Lung (tissue), 12 donors: Measurements from ENCODE around the gene CDH13. TPM values are rescaled to one million over a fixed set of nuclear protein-coding genes. Genes with fewer than 3 reads are reported as not detected.

Experiments used
- ATAC-seq: fragments of 200-7000 bp; cut with Tn5 transposase; one replicate; pipeline ENCODE4 v1.9.1; 2020; ENCODE audit warnings: moderate number of reproducible peaks; ENCODE audit not compliant: insufficient read depth, low FRiP score
- DNase-seq, 3 donors: peaks; one replicate each; pipeline ENCODE4 v3.0.0-alpha.2; 2013 to 2017
- H3K27ac ChIP-seq, 2 donors: one replicate each; pipeline ENCODE4 v1.5.1; 2013; ENCODE audit warnings: mild to moderate bottlenecking in 2 of 2, moderate library complexity in 2 of 2, control low read depth in 1 of 2, inconsistent platforms in 1 of 2, low read depth in 1 of 2, low read length in 1 of 2
- H3K27me3 ChIP-seq, 3 donors: one replicate each; pipeline ENCODE4 v1.5.1; 2013; ENCODE audit warnings: low read length in 2 of 3; ENCODE audit not compliant: control insufficient read depth in 3 of 3, insufficient read depth in 3 of 3
- H3K36me3 ChIP-seq, 4 donors: one replicate each; pipeline ENCODE4 v1.5.1; 2013; ENCODE audit warnings: low read length in 4 of 4, mild to moderate bottlenecking in 1 of 4, moderate library complexity in 1 of 4; ENCODE audit not compliant: control insufficient read depth in 4 of 4, insufficient read depth in 4 of 4
- H3K4me1 ChIP-seq, 5 donors: one replicate each; pipeline ENCODE4 v1.5.1; 2013; ENCODE audit warnings: low read length in 5 of 5, mild to moderate bottlenecking in 2 of 5, moderate library complexity in 1 of 5; ENCODE audit not compliant: control insufficient read depth in 5 of 5, insufficient read depth in 5 of 5
- H3K4me3 ChIP-seq: one replicate; pipeline ENCODE4 v1.5.1; 2013; ENCODE audit warnings: mild to moderate bottlenecking, control low read depth, moderate library complexity
- H3K9ac ChIP-seq, 2 donors: one replicate each; pipeline ENCODE4 v1.5.1; 2013; ENCODE audit warnings: low read length in 2 of 2, control low read depth in 1 of 2; ENCODE audit not compliant: insufficient read depth in 1 of 2
- H3K9me3 ChIP-seq, 4 donors: one replicate each; pipeline ENCODE4 v1.5.1; 2013; ENCODE audit warnings: low read length in 3 of 4, mild to moderate bottlenecking in 1 of 4, moderate library complexity in 1 of 4; ENCODE audit not compliant: control insufficient read depth in 4 of 4, insufficient read depth in 3 of 4
- WGBS, 2 donors: extraction: QIAGEN DNeasy Blood & Tissue Kit; methylation state at CpG; one replicate each; pipeline ENCODE4 v1.1.7; 2013; 5-methylcytosine and 5-hydroxymethylcytosine counted together
- polyA plus RNA-seq, 2 donors: library from polyadenylated mRNA; stranded (reverse); fragments of 200-250 nt; gene quantifications; one replicate each; pipeline ENCODE4 v1.2.1, GENCODE V29; 2013
- total RNA-seq, 2 donors: library from RNA; depleted of rRNA in 1 of 2; stranded (reverse); fragments of >200 nt in 1 of 2; gene quantifications; one replicate each; pipeline ENCODE4 v1.2.1, GENCODE V29; 2014 to 2021
- TF ChIP-seq, protein P1 (sequence below): IDR thresholded peaks from 2 replicates; pipeline ENCODE4 v1.5.1; 2012; ENCODE audit warnings: mild to moderate bottlenecking; ENCODE audit errors: control extremely low read depth, extremely low read depth
- donor health status: control.
- donor health status: control.
- donor health status: Bipolar disorder and iron deficiency.
- donor health status: healthy.
- donor health status: DM: yes; HTN: yes; CAD: no.

The CDH13 gene
- total and polyA plus RNA-seq, 4 donors: 2.1 to 12.3 (median 7.3) TPM

GRCh38 chr16:83389751-83390150 is 763.0 kb downstream of the CDH13 start:
- no peak for ATAC-seq
- no peaks in the 10 kb centered on the region for H3K36me3 ChIP-seq
- 19 to 22% methylated on average over 3 of the region's 3 CpGs for WGBS, 2 donors

GRCh38 chr16:83390759-83391158 is 764.0 kb downstream of the CDH13 start:
- peaks cover 0 to under 1% (median 0%) of the 10 kb centered on the region in 4 donors for H3K9me3 ChIP-seq
- no peak overlapping the region for H3K9ac ChIP-seq
- H3K36me3 ChIP-seq: no peaks in the 10 kb centered on the region
- no peak overlapping the region for H3K4me3 ChIP-seq
- peaks cover 0 to 7% (median 0%) of the 10 kb centered on the region in 5 donors for H3K4me1 ChIP-seq
- TF ChIP-seq, protein P1, sequence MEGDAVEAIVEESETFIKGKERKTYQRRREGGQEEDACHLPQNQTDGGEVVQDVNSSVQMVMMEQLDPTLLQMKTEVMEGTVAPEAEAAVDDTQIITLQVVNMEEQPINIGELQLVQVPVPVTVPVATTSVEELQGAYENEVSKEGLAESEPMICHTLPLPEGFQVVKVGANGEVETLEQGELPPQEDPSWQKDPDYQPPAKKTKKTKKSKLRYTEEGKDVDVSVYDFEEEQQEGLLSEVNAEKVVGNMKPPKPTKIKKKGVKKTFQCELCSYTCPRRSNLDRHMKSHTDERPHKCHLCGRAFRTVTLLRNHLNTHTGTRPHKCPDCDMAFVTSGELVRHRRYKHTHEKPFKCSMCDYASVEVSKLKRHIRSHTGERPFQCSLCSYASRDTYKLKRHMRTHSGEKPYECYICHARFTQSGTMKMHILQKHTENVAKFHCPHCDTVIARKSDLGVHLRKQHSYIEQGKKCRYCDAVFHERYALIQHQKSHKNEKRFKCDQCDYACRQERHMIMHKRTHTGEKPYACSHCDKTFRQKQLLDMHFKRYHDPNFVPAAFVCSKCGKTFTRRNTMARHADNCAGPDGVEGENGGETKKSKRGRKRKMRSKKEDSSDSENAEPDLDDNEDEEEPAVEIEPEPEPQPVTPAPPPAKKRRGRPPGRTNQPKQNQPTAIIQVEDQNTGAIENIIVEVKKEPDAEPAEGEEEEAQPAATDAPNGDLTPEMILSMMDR: no peak
- no peaks in the 10 kb centered on the region for H3K27me3 ChIP-seq
- no peak for ATAC-seq
- WGBS, 2 donors: 34 to 36% methylated on average over 3 of the region's 3 CpGs
- H3K27ac ChIP-seq: no peak overlapping the region
- no peak for DNase-seq

More at GRCh38 chr16:83389751-83390150, 763.0 kb downstream of the CDH13 start:
- no peaks in the 10 kb centered on the region for H3K27me3 ChIP-seq
- no peaks in the 10 kb centered on the region for H3K9me3 ChIP-seq
- peaks cover 0 to 7% (median 0%) of the 10 kb centered on the region in 5 donors for H3K4me1 ChIP-seq
- peak in 2 of 3 donors; percentile 2 to 43 for DNase-seq
- H3K4me3 ChIP-seq: no peak overlapping the region
- TF ChIP-seq, protein P1: no peak
- H3K9ac ChIP-seq: no peak overlapping the region
- H3K27ac ChIP-seq: no peak overlapping the region

DNA sequence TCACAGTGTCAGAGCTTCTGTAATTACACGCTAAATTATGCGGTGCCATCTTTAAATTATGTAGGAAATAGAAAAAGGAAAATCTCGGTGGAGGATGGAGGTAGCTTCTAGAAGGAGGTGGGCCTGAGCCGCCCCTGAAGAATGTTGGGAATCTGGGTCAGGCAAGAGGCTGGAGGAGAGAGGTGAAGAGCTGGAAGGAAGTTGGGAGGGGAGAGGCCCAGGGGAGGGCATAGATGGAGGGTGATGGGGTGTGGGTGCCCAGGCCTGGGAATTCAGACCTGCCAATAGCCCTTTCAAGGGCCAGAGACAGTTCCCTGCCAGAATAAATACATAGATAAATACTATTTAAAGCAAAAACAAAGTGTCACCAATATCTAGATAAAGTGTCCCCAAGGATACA is 766.0 kb downstream of the CDH13 start:
- DNase-seq (no peak), ATAC-seq (no peak)
- TF ChIP-seq, protein P1: no peak
- H3K4me3 ChIP-seq: no peak overlapping the region
- no peaks in the 10 kb centered on the region for H3K27me3 ChIP-seq
- H3K27ac ChIP-seq: no peak overlapping the region
- no peaks in the 10 kb centered on the region for H3K36me3 ChIP-seq
- peaks cover 0 to 7% (median 0%) of the 10 kb centered on the region in 5 donors for H3K4me1 ChIP-seq
- H3K9ac ChIP-seq: no peak overlapping the region
- peaks cover 0 to 2% (median 0%) of the 10 kb centered on the region in 4 donors for H3K9me3 ChIP-seq
- 76% methylated on average over 4 of the region's 4 CpGs for WGBS, 2 donors
